Astrocyte (in vitro differentiated cells and primary cell): ENCODE results near the gene ANKH. TPM values are rescaled to one million over a fixed set of nuclear protein-coding genes. Genes with fewer than 3 reads are reported as not detected.

Experiments used
- DNase-seq: peaks from one replicate; pipeline ENCODE4 v3.0.0-alpha.2; 2010; ENCODE audit warnings: low read depth
- FAIRE-seq: peaks from 2 replicates; lab custom pipeline; 2011; peaks lifted over from hg19 to GRCh38; lab: Jason Lieb, UNC
- H2AFZ ChIP-seq: 2 replicates; pipeline ENCODE4 v1.6.0; 2012; ENCODE audit warnings: low read depth, low read length, inconsistent platforms
- H3K27ac ChIP-seq: 2 replicates; pipeline ENCODE4 v1.5.1; 2011; ENCODE audit warnings: low read depth, low read length, inconsistent platforms
- H3K27me3 ChIP-seq: 2 replicates; pipeline ENCODE4 v1.6.0; 2011; ENCODE audit warnings: low read length, inconsistent platforms; ENCODE audit not compliant: insufficient read depth
- H3K36me3 ChIP-seq: 2 replicates; pipeline ENCODE4 v1.5.1; 2011; ENCODE audit warnings: low read length, inconsistent platforms; ENCODE audit not compliant: insufficient read depth
- H3K4me1 ChIP-seq: 2 replicates; pipeline ENCODE4 v1.5.1; 2011; ENCODE audit warnings: low read length, inconsistent platforms; ENCODE audit not compliant: insufficient read depth
- H3K4me2 ChIP-seq: 2 replicates; pipeline ENCODE4 v1.6.0; 2012; ENCODE audit warnings: low read length, inconsistent platforms
- H3K4me3 ChIP-seq: 2 replicates; pipeline ENCODE4 v1.5.1; 2011; ENCODE audit warnings: low read depth, mild to moderate bottlenecking, low read length, inconsistent platforms; ENCODE audit not compliant: insufficient read depth
- H3K79me2 ChIP-seq: 2 replicates; pipeline ENCODE4 v1.6.0; 2012; ENCODE audit warnings: mild to moderate bottlenecking, low read length, inconsistent platforms; ENCODE audit not compliant: insufficient read depth
- H3K9ac ChIP-seq: 2 replicates; pipeline ENCODE4 v1.6.0; 2012; ENCODE audit warnings: mild to moderate bottlenecking, low read length, inconsistent platforms
- H3K9me3 ChIP-seq: 2 replicates; pipeline ENCODE4 v1.5.1; 2012; ENCODE audit warnings: low read depth, mild to moderate bottlenecking, low read length, inconsistent platforms; ENCODE audit not compliant: insufficient read depth
- H4K20me1 ChIP-seq: 2 replicates; pipeline ENCODE4 v1.6.0; 2012; ENCODE audit warnings: low read length, inconsistent platforms; ENCODE audit not compliant: insufficient read depth
- H3K27ac Mint-ChIP-seq: one replicate; pipeline ENCODE4 v1.8.0; 2021; ENCODE audit warnings: mild to moderate bottlenecking, mixed read lengths; ENCODE audit not compliant: unreplicated experiment
- H3K27me3 Mint-ChIP-seq: one replicate; pipeline ENCODE4 v1.8.0; 2021; ENCODE audit warnings: low read depth, mixed read lengths; ENCODE audit not compliant: unreplicated experiment
- H3K36me3 Mint-ChIP-seq: one replicate; pipeline ENCODE4 v1.8.0; 2021; ENCODE audit warnings: low read depth, mixed read lengths; ENCODE audit not compliant: unreplicated experiment
- H3K4me1 Mint-ChIP-seq: one replicate; pipeline ENCODE4 v1.8.0; 2021; ENCODE audit warnings: low read depth, mixed read lengths; ENCODE audit not compliant: unreplicated experiment
- H3K4me3 Mint-ChIP-seq: one replicate; pipeline ENCODE4 v1.8.0; 2021; ENCODE audit warnings: mild to moderate bottlenecking, moderate library complexity, mixed read lengths; ENCODE audit not compliant: unreplicated experiment
- H3K9me3 Mint-ChIP-seq: one replicate; pipeline ENCODE4 v1.8.0; 2021; ENCODE audit warnings: mild to moderate bottlenecking, mixed read lengths; ENCODE audit not compliant: unreplicated experiment
- CTCF ChIP-seq: IDR thresholded peaks from 2 replicates; pipeline ENCODE4 v1.5.1; 2011; ENCODE audit warnings: low read depth, mild to moderate bottlenecking, inconsistent platforms, low read length, moderate library complexity; ENCODE audit not compliant: insufficient read depth
- EZH2 ChIP-seq: IDR thresholded peaks from 2 replicates; pipeline ENCODE4 v1.6.1; 2012; ENCODE audit warnings: mild to moderate bottlenecking, low read length, inconsistent platforms; ENCODE audit not compliant: insufficient read depth
- total RNA-seq: library from RNA; stranded (reverse); gene quantifications from 2 replicates; pipeline ENCODE4 v1.2.1, GENCODE V29; 2021

ANKH gene
- total RNA-seq, 1 donor from 2014 or later, result 15.8 TPM

- FAIRE-seq (no peak), DNase-seq (no peak)
- no peaks in the 10 kb centered on the region for H3K36me3 Mint-ChIP-seq
- Histone ChIP-seq H3K4me1 (no peaks in the 10 kb centered on the region), H3K27ac (no peak overlapping the region), H3K9ac (no peak overlapping the region), H4K20me1 (no peaks in the 10 kb centered on the region), H3K79me2 (peaks cover under 1% of the 10 kb centered on the region), H3K4me3 (no peak overlapping the region), H3K27me3 (no peaks in the 10 kb centered on the region), H2AFZ (no peak overlapping the region), H3K36me3 (no peaks in the 10 kb centered on the region), H3K9me3 (no peaks in the 10 kb centered on the region), H3K4me2 (no peak overlapping the region)
- no peaks in the 10 kb centered on the region for H3K9me3 Mint-ChIP-seq
- TF ChIP-seq CTCF (no peak), EZH2 (no peak)
- no peak overlapping the region for H3K27ac Mint-ChIP-seq
- H3K4me1 Mint-ChIP-seq, result peaks cover 12% of the 10 kb centered on the region
- H3K27me3 Mint-ChIP-seq, result no peaks in the 10 kb centered on the region
- no peak overlapping the region for H3K4me3 Mint-ChIP-seq
Measured at GRCh38 chr5:14876095-14876494, 4.5 kb upstream of the ANKH start.

DNA sequence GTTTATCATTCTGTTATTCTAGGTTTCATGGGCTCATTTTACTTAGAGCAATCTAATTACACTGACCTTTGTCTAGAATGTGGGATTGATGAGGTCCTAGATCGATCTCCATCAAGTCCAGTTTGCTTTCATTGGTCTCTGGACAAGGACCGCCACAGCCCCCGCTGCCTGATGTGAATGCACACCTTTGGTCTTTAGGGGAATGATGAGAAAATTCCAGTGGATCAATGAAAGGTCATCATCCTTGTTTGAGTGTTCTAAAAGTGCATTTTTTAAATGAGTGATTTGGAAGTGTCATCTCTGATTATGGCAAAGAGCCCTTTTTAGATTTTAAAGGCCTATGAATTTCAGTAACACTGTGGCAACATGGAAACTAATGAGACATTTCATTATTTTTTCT is 2.2 kb upstream of the ANKH start:
- Histone ChIP-seq H3K9me3 (no peaks in the 10 kb centered on the region), H3K9ac (no peak overlapping the region), H3K36me3 (no peaks in the 10 kb centered on the region), H3K4me3 (no peak overlapping the region), H3K79me2 (peaks cover 10% of the 10 kb centered on the region), H3K4me1 (peaks cover 4% of the 10 kb centered on the region), H4K20me1 (peaks cover 17% of the 10 kb centered on the region), H3K4me2 (no peak overlapping the region), H3K27me3 (no peaks in the 10 kb centered on the region), H2AFZ (no peak overlapping the region), H3K27ac (no peak overlapping the region)
- no peaks in the 10 kb centered on the region for H3K36me3 Mint-ChIP-seq
- H3K4me3 Mint-ChIP-seq, result no peak overlapping the region
- no peak for DNase-seq
- H3K27ac Mint-ChIP-seq, result no peak overlapping the region
- H3K9me3 Mint-ChIP-seq, result no peaks in the 10 kb centered on the region
- TF ChIP-seq EZH2 (no peak), CTCF (no peak)
- FAIRE-seq, result no peak
- peaks cover 20% of the 10 kb centered on the region for H3K27me3 Mint-ChIP-seq
- peaks cover 3% of the 10 kb centered on the region for H3K4me1 Mint-ChIP-seq

DNA sequence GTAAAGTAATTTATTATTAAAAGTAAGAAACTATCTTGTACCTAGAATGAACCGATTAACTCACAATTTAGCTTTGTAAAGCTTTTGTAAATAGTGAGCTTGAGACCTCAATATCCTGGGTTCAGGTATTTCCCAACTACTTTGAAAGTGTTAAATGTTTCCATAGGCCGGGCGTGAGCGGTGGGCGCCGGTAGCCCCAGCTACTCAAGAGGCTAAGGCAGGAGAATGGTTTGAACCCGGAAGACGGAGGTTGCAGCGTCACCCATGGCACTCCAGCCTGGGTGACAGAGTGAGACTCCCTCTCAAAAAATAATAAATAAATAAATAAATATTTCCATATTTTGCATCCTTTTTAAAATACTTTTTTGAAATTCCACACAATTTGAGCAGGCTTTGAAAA is 1.5 kb upstream of the ANKH start:
- Mint-ChIP-seq H3K4me3 (no peak overlapping the region), H3K27ac (no peak overlapping the region), H3K36me3 (no peaks in the 10 kb centered on the region), H3K4me1 (peaks cover 3% of the 10 kb centered on the region), H3K9me3 (no peaks in the 10 kb centered on the region), H3K27me3 (peaks cover 22% of the 10 kb centered on the region)
- TF ChIP-seq CTCF (no peak), EZH2 (no peak)
- Histone ChIP-seq H3K9me3 (no peaks in the 10 kb centered on the region), H3K27me3 (no peaks in the 10 kb centered on the region), H4K20me1 (peaks cover 24% of the 10 kb centered on the region), H3K4me1 (peaks cover 4% of the 10 kb centered on the region), H3K27ac (no peak overlapping the region), H2AFZ (no peak overlapping the region), H3K4me3 (peak overlapping the region; percentile 70), H3K4me2 (peak overlapping the region; percentile 91), H3K9ac (peak overlapping the region; percentile 83), H3K36me3 (no peaks in the 10 kb centered on the region), H3K79me2 (peaks cover 14% of the 10 kb centered on the region)
- DNase-seq (no peak), FAIRE-seq (no peak)
